Activated CD4-positive, alpha-beta T cell treated with anti-CD3 and anti-CD28 coated beads for 48 hours (primary cell): ENCODE results near the gene DKK3.

ENCODE experiments used
- DNase-seq: peaks from one replicate; pipeline ENCODE4 v3.0.0-alpha.2; 2020

DKK3 gene

GRCh38 chr11:12029738-12030363 lies 21.4 kb upstream of the DKK3 start:
- no peak for DNase-seq

GRCh38 chr11:12029119-12029518 lies 20.7 kb upstream of the DKK3 start:
- DNase-seq, result no peak

DNA sequence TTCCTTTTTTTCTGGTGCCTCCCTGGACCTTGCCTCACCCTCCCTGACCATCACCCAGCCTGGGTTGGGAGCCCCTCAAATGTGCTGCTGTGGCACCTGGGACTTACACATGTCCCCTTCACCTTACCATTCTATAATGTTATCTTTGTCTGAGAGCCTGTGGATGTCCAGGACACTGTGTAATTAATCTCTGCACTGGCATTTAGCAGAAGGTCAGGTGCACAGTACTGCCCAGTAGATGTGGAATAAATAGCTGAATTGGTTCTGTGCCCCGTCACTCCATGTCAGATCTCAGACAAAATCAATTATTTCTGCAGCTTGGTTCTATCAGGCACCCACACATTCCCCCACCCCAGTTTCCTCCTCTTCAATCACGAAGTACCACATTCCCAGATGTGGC lies 19.9 kb upstream of the DKK3 start:
- no peak for DNase-seq

- no peak for DNase-seq
Observed at GRCh38 chr11:12026331-12027211, 18.1 kb upstream of the DKK3 start.

DNA sequence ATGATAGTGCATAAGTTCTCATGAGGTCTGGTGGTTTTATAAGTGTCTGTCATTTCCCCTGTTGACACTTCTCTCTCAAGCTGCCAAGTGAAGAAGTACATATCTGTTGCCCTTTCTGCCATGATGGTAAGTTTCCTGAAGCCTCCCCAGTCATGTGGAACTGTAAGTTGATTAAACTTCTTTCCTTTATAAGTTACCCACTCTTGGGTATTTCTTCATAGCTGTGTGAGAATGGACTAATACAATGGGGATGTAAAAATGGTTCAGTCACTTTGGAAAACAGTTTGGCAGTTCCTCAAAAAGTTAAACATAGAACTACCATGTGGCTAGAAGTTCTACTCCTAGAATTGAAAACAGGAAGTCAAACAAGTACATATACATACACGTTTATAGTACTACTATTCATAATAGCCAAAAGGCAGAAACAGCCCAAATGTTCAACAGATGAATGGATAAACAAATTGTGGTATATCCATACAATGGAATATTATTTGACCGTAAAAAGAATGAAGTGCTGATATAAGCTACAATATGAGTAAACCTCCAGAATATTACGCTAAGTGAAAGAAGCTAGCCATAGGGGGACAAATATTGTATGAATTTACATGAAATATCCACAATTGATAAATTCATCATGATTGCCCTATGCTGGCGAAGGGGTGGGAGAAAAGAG lies 16.0 kb upstream of the DKK3 start:
- DNase-seq, result no peak

- DNase-seq, result no peak
Observed at GRCh38 chr11:12023015-12023414, 14.6 kb upstream of the DKK3 start.

- no peak for DNase-seq
Observed at GRCh38 chr11:12020546-12020945, 12.1 kb upstream of the DKK3 start.

DNA sequence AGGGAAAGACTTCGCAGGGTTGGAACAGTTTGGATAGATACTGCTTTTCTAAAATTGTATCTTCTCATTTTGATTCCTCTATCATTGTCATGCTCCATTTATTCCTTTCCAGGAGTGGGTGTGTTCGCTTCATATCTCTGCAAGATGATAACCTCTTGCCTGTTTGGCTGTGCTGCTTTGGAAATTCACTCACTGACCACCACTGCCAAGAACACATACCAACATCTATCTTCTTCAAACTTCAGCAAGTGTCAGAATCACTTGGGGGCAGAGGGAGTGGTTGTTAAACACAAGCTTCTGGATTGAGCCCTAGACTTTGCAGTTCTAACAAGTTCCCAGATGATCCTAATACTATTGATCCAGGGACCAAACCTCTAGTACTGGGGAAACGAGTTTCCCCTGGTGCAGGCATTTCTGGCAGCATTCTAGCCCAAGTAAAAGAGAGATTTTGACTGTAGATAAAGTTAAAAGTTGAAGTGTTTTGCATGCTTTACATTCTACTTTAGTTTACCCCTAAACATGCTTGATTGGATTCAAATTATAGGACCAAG lies 11.5 kb upstream of the DKK3 start:
- no peak for DNase-seq

DNA sequence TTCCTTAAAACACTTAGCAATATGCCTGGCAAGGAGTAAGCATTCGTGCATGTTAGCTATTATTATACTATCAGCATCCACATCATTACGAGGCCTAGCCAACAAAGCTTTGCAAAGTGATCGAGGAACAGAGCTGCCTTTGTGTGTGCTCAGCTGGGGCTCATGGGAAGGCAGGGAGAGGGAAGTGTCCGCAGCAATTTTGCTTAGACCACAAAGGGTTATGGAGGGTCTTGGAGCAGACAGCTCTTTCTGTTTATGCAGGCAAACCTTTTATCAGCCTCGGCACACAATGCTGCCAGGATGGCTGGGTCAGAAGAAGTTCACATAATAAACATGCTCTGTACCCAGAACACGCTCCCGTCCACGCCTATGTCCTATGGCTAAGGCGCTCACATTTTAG lies 10.9 kb upstream of the DKK3 start:
- no peak for DNase-seq

GRCh38 chr11:12017865-12018453 lies 9.5 kb upstream of the DKK3 start:
- DNase-seq, result no peak

DNA sequence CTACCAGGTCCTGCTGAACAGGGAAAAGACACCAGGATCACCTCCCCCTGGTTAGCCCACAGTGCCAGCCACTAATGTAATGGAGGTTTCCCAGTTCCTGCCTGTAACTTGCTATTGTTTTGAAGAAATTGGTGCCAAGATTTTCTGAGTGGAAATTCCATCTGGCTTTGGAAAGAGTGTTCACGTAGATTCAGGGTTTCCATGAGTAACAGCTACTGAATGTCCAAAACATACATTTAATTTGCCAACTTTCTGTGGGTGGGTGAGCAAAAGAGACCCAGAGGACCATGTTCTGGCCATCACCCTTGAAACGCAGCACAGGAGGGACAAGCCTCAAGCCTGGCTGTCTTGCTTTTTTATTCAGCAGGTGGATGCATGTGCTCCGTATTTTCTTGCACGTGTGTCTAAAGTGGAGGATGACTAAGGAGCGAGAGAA lies 8.8 kb upstream of the DKK3 start:
- DNase-seq, result no peak

DNA sequence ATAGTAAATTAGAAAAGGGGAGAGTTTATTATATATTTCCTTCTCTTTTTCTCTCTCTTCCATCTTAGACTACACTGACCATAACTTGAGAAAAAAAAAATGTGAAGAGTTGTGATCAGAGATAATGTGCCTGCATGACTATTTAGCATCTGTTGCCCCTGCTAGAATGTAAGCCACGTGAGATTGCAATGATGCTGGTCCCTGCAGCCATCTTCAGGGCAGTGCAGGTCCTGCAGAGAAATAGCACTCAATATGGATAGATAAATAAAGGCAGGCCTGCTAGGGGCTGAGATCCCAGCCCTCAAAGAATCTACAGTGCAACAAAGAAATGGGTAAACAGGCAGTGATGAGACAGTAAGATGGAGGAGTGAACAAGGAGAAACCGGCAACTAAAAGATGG lies 7.8 kb upstream of the DKK3 start:
- DNase-seq, result no peak

DNA sequence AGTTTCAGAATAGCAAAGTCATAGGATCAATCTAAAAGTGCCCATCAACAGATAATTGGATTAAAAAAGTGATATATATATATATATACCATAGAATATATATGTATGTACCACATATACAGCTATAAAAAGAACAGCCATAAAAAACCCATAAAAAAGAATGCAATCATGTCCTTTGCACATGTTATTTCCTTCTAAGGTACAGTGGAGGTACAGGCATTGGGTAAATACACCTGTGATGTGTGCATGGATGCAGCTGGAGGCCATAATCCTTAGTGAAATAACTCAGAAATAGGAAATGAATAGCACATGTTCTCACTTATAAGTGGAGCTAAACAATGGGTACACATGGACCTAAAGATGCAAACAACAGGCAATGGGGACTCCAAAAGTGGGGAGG lies 7.1 kb upstream of the DKK3 start:
- DNase-seq, result no peak

- no peak for DNase-seq
Observed at GRCh38 chr11:12013781-12014180, 5.4 kb upstream of the DKK3 start.

DNA sequence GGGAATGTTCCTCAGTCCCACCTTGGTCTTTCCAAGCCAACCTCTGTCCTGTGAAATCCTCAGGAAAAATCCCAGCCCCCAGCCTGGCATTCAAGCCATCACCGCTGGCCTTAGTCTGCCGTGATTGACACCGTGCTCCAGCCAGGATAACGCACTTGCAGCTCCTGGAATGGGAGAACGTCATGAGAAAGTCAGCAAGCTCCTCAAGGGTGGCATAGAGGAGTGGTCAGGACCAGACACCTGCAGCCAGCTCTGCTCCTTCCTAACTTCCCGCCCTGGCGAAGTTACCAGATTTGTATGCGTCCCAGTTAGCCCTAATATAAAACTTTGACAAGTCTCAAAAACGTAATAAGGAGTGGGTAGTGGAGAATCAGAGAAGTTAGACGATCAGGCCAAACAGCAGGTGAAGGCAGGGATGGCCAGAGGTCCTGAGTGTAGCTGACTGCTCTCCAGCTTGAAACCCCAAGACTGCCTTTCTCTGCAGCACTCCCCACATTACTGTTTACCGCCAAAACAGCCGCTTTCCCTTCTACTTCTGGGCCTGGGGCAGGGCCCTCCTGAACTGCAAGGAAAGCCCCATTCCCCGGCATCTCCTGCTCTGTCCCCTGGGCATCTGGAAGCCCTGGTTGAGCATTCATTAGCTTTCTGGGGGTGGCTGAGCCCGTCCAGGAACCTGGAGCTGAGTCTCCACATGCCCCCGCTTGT lies 1.3 kb upstream of the DKK3 start:
- DNase-seq, result no peak

DNA sequence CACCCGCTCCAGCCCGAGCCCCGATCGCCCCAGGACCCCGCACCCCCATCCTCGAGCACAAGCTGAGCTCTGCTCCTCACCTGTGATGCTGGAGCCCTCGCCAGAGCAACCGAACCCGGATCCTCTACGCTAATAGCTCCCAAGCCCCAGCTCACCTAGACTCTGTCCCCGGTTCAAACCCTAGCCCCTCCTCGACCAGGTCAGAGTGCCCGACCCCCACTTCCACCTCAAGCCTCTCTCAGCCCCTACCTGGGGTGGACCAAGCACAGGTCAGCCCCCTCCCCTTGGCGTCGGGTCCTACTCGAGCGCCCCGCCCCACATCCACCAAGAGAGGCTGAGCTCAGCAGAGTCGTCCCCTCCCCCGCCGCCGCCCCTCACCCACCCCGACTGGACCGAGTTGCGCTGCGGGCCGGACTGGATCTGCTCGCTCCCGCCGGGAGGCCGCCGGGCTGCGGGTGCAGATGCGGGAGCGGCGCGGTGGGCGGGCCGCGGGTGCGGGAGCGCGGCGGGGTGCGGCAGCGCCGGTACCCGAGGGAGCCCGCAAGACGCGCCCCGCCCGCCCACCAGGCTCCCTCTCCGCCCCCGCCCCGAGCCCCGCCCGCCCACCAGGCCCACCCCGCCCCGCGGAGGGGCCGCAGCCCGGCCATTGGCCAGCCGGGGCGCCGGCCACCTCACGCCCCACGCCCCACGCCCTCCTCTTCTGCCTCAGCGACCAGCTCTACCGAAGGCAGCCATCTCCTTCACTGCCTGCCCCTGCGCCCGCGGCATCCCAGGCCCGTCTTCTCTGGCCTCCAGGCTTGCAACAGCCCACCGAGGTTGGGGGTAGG lies 577 bp upstream of the DKK3 start:
- DNase-seq, result no peak

- DNase-seq, result no peak
Observed at GRCh38 chr11:12007230-12007593, 1.2 kb downstream of the DKK3 start.

DNA sequence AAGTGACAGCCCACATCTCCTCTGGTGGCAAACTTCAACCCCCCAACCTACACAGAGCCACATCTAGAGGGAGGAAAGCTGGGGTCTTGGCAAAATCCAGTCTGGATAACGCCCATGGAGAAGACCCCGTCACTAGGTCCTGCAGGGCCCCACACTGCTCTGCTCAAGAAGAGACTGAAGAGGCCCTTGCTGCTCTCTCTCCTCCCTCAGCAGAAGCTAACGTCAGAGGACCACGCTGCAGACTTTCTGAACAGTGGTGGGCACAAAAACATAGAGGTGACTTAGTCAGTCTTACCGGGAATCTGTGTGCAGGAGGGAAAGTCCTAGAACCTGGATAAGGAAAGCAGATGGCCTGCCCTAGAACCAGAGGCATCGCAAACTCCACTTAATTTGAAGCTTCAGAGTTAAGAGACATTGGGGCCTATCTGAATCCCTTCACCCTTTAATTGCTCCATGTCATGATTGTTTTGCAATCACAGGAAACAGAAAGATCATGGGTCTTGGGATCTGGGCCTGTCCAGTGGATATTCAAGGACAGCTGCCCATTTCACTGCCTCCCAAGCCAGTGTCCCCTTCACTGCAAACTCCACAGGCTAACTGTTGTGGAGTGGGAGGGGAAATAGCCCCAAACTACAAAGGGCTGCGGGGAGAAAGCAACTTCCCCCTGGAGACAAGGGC lies 1.7 kb downstream of the DKK3 start:
- DNase-seq, result no peak

- DNase-seq, result no peak
Observed at GRCh38 chr11:12005476-12005875, 3.0 kb downstream of the DKK3 start.

DNA sequence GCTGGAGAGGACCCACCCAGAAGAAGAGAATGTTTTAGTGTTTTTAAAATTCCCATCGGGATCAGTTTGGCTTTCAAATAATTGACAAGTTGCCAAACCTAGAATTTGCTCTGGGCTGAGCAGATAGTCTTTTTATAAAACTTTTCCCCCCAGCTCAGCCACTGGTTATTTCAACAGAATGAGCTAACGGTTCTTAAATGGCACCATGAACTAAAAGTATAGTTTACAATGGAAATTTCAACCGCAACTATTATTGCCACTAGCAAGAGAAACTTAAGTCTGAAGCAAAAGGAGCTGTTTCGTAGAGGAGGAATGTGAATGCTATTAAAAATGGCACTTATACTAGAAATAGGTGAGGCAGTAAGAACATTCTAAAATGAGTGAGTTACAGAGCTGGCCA lies 3.4 kb downstream of the DKK3 start:
- DNase-seq, result no peak

DNA sequence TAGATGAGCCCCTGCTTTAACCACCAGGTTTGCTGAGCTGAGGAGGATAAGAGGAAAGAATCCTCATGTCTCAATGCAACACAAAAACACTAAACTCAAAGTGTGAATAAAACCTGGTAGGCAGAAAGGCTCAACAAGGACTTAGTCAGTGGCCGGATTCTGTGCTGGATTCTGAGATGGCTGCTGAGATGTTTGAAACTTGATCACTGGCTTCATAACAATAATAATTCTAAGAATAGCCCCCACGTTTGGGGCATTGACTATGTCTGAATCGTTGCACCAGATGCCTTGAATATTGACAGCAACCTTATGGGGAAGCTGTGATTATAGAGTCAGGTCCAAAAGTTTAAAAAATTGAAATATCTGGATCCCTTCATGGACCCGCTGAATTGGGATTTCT lies 4.6 kb downstream of the DKK3 start:
- no peak for DNase-seq
